GM12891 (cell line): ENCODE results near the gene PCBD2.

Experiments
- SPI1 ChIP-seq: IDR thresholded peaks from 2 replicates; pipeline ENCODE4 v1.6.1; 2011; ENCODE audit warnings: low read depth, low read length, control low read depth
- TAF1 ChIP-seq: IDR thresholded peaks from 2 replicates; pipeline ENCODE4 v1.6.1; 2011; ENCODE audit warnings: low read depth, low read length, control low read depth

- TF ChIP-seq TAF1 (no peak), SPI1 (no peak)
These were observed 8.3 kb downstream of the PCBD2 start for GRCh38 chr5:134913254-134913653.
